Heart right ventricle (tissue), 16 donors: ENCODE measurements around the gene ANKRD12. TPM values are rescaled to one million over a fixed set of nuclear protein-coding genes. Genes with fewer than 3 reads are reported as not detected.

ENCODE experiments used
- ATAC-seq, 8 donors: fragments of 200-7000 bp; cut with Tn5 transposase; one replicate each; pipeline ENCODE4 v1.9.1; 2020; ENCODE audit warnings: mild to moderate bottlenecking in 8 of 8, moderate library complexity in 8 of 8, moderate number of reproducible peaks in 1 of 8
- DNase-seq, 2 donors: peaks; one replicate each; pipeline ENCODE4 v3.0.0-alpha.2; 2020
- H3K27ac ChIP-seq, 10 donors: fragments of 200-600 bp; sonication (generic) in 2 of 10; one replicate each; pipeline versions ENCODE4 v1.5.0 to v1.8.0; 2020 to 2022; ENCODE audit warnings: mild to moderate bottlenecking in 3 of 10
- H3K27me3 ChIP-seq, 7 donors: fragments of 200-600 bp; one replicate each; pipeline ENCODE4 v1.8.0; 2021 to 2022; ENCODE audit warnings: mild to moderate bottlenecking in 2 of 7
- H3K36me3 ChIP-seq, 9 donors: fragments of 200-600 bp; sonication (generic) in 1 of 9; one replicate each; pipeline versions ENCODE4 v1.5.0 to v1.8.0; 2020 to 2022; ENCODE audit warnings: mild to moderate bottlenecking in 2 of 9
- H3K4me1 ChIP-seq, 9 donors: fragments of 200-600 bp; sonication (generic) in 1 of 9; one replicate each; pipeline versions ENCODE4 v1.5.0 to v1.8.0; 2020 to 2022; ENCODE audit warnings: mild to moderate bottlenecking in 4 of 9
- H3K4me3 ChIP-seq, 10 donors: fragments of 200-600 bp; sonication (generic) in 2 of 10; one replicate each; pipeline versions ENCODE4 v1.5.0 to v1.8.0; 2020 to 2022; ENCODE audit warnings: mild to moderate bottlenecking in 7 of 10, moderate library complexity in 2 of 10
- H3K9me3 ChIP-seq, 11 donors: fragments of 200-600 bp in 10 of 11; sonication (generic) in 2 of 11; one replicate each; pipeline versions ENCODE4 v1.5.0 to v1.8.0; 2013 to 2022; ENCODE audit warnings: mild to moderate bottlenecking in 2 of 11, control low read depth in 1 of 11, moderate library complexity in 1 of 11
- WGBS, 2 donors: extraction: QIAGEN DNeasy Blood & Tissue Kit; methylation state at CpG; one replicate each; pipeline ENCODE4 v1.1.7; 2013; ENCODE audit warnings: inconsistent platforms in 1 of 2; 5-methylcytosine and 5-hydroxymethylcytosine counted together
- intact Hi-C, 10 donors: fragments of 100-400 bp; cut with DNase I; formaldehyde crosslinking; loops; one replicate each; pipeline versions ENCODE4 v1.11.1 to v1.14.2; 2022
- polyA plus RNA-seq, 2 donors: library from polyadenylated mRNA; stranded (reverse); fragments of 200-250 nt; gene quantifications; one replicate each; pipeline ENCODE4 v1.2.3, GENCODE V29; 2013
- total RNA-seq, 10 donors: library from RNA; stranded (reverse); fragmentation: NEBNext Ultra II Directional in 3 of 10; extraction: Animal tissue kit (Norgen Biotek cat#: 25700) in 3 of 10; gene quantifications; one replicate each; pipeline versions ENCODE4 v1.2.1 to v1.2.4, GENCODE V29; 2021 to 2023
- TF ChIP-seq, protein P1 (sequence below), 9 donors: fragments of 200-600 bp; sonication (generic) in 2 of 9; IDR thresholded peaks; one replicate each; pipeline versions ENCODE4 v1.5.0 to v1.8.0; 2021 to 2022; ENCODE audit warnings: antibody characterized with exemption in 9 of 9, mild to moderate bottlenecking in 5 of 9, moderate library complexity in 1 of 9
- donor health status: Arrhythmogenic right ventricular cardiomyopathy.
- donor health status: ischemic (EF 13 %, LVEDD 7.1; RV severe dilation, severe dysfunction).
- donor health status: healthy with polysubstance abuse.
- donor health status: DM: no; HTN: yes; CAD: no.
- donor health status: DM: no; HTN: no; CAD: no.
- donor health status: ischemic (EF 25% LVEDD 6.9; RV normal size, moderate dysfunction).
- donor health status: ischemic (EF 25% LVEDD 5.7; RV mildly dilated, moderate dysfunction).
- donor health status: healthy.
- donor health status: DM: yes; HTN: yes; CAD: no.
- donor health status: Ischemic cardiomyopathy.
- donor health status: ischemic (EF 35%, LVEDD 5.7; RV mildly dilated, moderate dysfunction).
- donor health status: nonischemic (EF 11% LVEDD 7.7; RV severe dilation, severe dysfunction).
- donor health status: DM: yes; HTN: yes; CAD: no.
- donor health status: PGD.
- donor health status: ischemic (EF 29% LVEDD 5.4; RV normal size, mild dysfunction).
- donor health status: nonischemic (EF 23%, LVEDD 6.1; RV moderate dilation, normal function).

ANKRD12 gene
- total and polyA plus RNA-seq, 12 donors, result 3.1 to 70.2 (median 55.5) TPM

GRCh38 chr18:9137168-9138066 is 836 bp downstream of the ANKRD12 start:
- intact Hi-C loops, result loop anchor here in 8 of 10 donors (1.0 to 5.0 kb wide), 4 partner anchors 19 to 35 kb away; partner anchors contain the start of gene NDUFV2 (in 8 of the 8)
- WGBS, 2 donors, result 0 to 1% methylated on average over 72 to 95 of the region's 95 CpGs
- Histone ChIP-seq H3K27ac (peak overlapping the region; percentile 92 to 99 (median 98)), H3K36me3 (peaks cover 0 to 30% (median 13%) of the 10 kb centered on the region in 9 donors), H3K4me3 (peak overlapping the region; percentile 61 to 94 (median 80)), H3K9me3 (no peaks in the 10 kb centered on the region), H3K4me1 (peaks cover 0 to 74% (median 56%) of the 10 kb centered on the region in 9 donors), H3K27me3 (no peaks in the 10 kb centered on the region)
- DNase-seq, result peak; percentile 58 to 73
- TF ChIP-seq, protein P1, sequence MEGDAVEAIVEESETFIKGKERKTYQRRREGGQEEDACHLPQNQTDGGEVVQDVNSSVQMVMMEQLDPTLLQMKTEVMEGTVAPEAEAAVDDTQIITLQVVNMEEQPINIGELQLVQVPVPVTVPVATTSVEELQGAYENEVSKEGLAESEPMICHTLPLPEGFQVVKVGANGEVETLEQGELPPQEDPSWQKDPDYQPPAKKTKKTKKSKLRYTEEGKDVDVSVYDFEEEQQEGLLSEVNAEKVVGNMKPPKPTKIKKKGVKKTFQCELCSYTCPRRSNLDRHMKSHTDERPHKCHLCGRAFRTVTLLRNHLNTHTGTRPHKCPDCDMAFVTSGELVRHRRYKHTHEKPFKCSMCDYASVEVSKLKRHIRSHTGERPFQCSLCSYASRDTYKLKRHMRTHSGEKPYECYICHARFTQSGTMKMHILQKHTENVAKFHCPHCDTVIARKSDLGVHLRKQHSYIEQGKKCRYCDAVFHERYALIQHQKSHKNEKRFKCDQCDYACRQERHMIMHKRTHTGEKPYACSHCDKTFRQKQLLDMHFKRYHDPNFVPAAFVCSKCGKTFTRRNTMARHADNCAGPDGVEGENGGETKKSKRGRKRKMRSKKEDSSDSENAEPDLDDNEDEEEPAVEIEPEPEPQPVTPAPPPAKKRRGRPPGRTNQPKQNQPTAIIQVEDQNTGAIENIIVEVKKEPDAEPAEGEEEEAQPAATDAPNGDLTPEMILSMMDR (IDR thresholded peaks at IDR 0.05), result no peak
- ATAC-seq, result peak in 7 of 8 donors; percentile 4 to 40 (median 21)

DNA sequence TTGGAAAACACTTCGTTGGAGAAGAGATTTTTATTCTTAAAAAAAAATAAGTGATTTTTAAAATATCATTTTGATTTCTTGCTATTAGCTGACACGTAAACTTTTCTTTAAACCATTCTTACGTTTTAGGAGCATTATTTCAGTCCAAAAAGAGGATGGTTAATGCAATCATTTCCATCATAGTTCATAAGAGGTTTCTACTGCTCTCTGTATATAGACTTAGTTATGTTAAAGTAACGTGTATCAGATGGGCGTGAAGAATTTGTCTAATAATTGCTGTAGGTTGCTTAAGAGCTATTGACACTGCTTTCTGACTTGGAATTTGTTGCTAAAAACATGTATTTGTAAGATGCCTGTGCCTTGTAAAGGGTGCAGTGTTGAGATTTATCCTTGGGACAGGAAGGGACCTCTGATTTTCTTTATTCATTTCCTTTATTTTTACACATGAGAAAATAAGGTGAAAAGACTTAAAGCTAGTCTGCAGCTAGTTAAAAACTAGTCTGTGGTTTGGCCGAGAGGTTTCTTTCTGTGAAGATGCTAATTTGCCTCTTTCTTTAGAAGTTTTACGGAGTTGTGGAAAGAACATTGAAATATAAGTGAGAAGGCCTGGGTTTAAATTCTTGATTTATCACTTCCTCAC is 2.9 kb downstream of the ANKRD12 start:
- Histone ChIP-seq H3K4me3 (peak overlapping the region in 7 of 10 donors; percentile 7 to 87 (median 72)), H3K27me3 (no peaks in the 10 kb centered on the region), H3K4me1 (peaks cover 0 to 84% (median 68%) of the 10 kb centered on the region in 9 donors), H3K9me3 (no peaks in the 10 kb centered on the region), H3K27ac (peak overlapping the region in 7 of 10 donors; percentile 2 to 96 (median 91)), H3K36me3 (peaks cover 0 to 9% (median 0%) of the 10 kb centered on the region in 9 donors)
- TF ChIP-seq, protein P1 (IDR thresholded peaks at IDR 0.05), result no peak
- WGBS, 2 donors, result 45 to 56% methylated on average over 7 of the region's 7 CpGs
- ATAC-seq, result no peak
- intact Hi-C loops, result loop anchor here in 4 of 10 donors (5.0 kb wide), 2 partner anchors 32 to 37 kb away; partner anchors contain the start of gene NDUFV2 (in 3 of the 4)
- DNase-seq, result no peak

DNA sequence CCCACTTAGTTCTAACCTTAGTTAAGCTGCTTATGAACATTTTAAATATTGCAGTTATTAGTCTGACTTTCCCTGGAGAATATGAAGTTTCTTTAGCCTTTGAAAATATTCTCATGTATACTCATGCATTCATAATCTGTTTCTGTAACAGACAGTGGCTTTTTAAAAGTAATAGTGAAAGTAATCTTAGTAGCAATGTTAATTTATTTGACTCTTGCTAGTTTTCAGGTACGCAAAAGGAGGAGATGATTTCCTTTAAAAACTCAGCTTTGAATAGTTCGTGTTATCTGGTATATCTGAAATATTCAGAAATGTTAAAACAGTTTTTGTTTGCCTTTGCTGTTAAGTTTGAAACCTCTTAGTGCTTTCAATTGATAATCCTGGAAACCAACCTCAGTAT is 3.8 kb downstream of the ANKRD12 start:
- intact Hi-C loops, result loop anchor here in 1 of 10 donors (5.0 kb wide), 1 partner anchor 33 kb away; no protein-coding TSS in a partner anchor
- H3K4me1 ChIP-seq, result peaks cover 0 to 84% (median 71%) of the 10 kb centered on the region in 9 donors

More for the DNA sequence above, 3.8 kb downstream of the ANKRD12 start:
- WGBS, 2 donors, result 50 to 59% methylated on average over 2 of the region's 2 CpGs
- Histone ChIP-seq H3K36me3 (peaks cover 0 to under 1% (median 0%) of the 10 kb centered on the region in 9 donors), H3K27me3 (no peaks in the 10 kb centered on the region), H3K4me3 (peak overlapping the region in 4 of 10 donors; percentile 68 to 87 (median 79)), H3K27ac (peak overlapping the region in 4 of 10 donors; percentile 3 to 93 (median 63)), H3K9me3 (no peaks in the 10 kb centered on the region)
- DNase-seq (no peak), ATAC-seq (no peak)
- TF ChIP-seq, protein P1 (IDR thresholded peaks at IDR 0.05), result no peak
